Fibroblast of mammary gland (primary cell): ENCODE data around the gene GALC.

Experiments used
- DNase-seq: peaks from one replicate; pipeline ENCODE4 v3.0.0-alpha.2; 2010; ENCODE audit warnings: low read depth
- H3K4me3 ChIP-seq: 2 replicates; pipeline ENCODE4 v1.5.1; 2011; ENCODE audit warnings: low read depth, mild to moderate bottlenecking, low read length, moderate library complexity; ENCODE audit not compliant: control insufficient read depth
- CTCF ChIP-seq: conservative IDR thresholded peaks from 2 replicates; pipeline ENCODE4 v1.5.1; 2011; ENCODE audit warnings: low read depth, low read length, inconsistent platforms; ENCODE audit not compliant: control insufficient read depth, insufficient read depth

GALC gene

GRCh38 chr14:87967496-87967895, 25.5 kb downstream of the GALC start:
- H3K4me3 ChIP-seq, result no peak overlapping the region
- no peak for TF ChIP-seq CTCF
- DNase-seq, result peak; percentile 18

GRCh38 chr14:87966816-87967215, 26.2 kb downstream of the GALC start:
- no peak for TF ChIP-seq CTCF

GRCh38 chr14:87961246-87961645, 31.7 kb downstream of the GALC start:
- no peak for DNase-seq
- TF ChIP-seq CTCF, result no peak
- H3K4me3 ChIP-seq, result no peak overlapping the region

More at GRCh38 chr14:87966816-87967215, 26.2 kb downstream of the GALC start:
- peak; percentile 31 for DNase-seq
- no peak overlapping the region for H3K4me3 ChIP-seq

- TF ChIP-seq CTCF, result no peak
- no peak for DNase-seq
- no peak overlapping the region for H3K4me3 ChIP-seq
These were observed 32.8 kb downstream of the GALC start for GRCh38 chr14:87960013-87960787.

- no peak for TF ChIP-seq CTCF
- no peak overlapping the region for H3K4me3 ChIP-seq
These were observed 37.5 kb downstream of the GALC start for GRCh38 chr14:87955501-87955900.

GRCh38 chr14:87952307-87953094, 40.5 kb downstream of the GALC start:
- TF ChIP-seq CTCF, result no peak
- DNase-seq, result no peak
- no peak overlapping the region for H3K4me3 ChIP-seq

More at GRCh38 chr14:87955501-87955900, 37.5 kb downstream of the GALC start:
- DNase-seq, result no peak
